HG03460 (cell line): ENCODE measurements around the gene SSU72.
"Not testable (repeated sequence)": the region's sequence is repeated elsewhere in the genome, so short reads cannot be mapped to it uniquely, and the experiment has no call there.

Experiments used
- ATAC-seq: cut with Tn5 transposase; IDR thresholded peaks from one replicate; pipeline ENCODE4 v1.9.1; 2021; ENCODE audit not compliant: unreplicated experiment

SSU72 gene

GRCh38 chr1:1543706-1544099 is 31.0 kb downstream of the SSU72 start:
- no peak for ATAC-seq

GRCh38 chr1:1542766-1543705 is 31.6 kb downstream of the SSU72 start:
- no peak for ATAC-seq

- ATAC-seq = no peak
These were observed 32.5 kb downstream of the SSU72 start for GRCh38 chr1:1541956-1542765.

GRCh38 chr1:1540818-1541628 is 33.6 kb downstream of the SSU72 start:
- ATAC-seq = no peak

GRCh38 chr1:1540090-1540817 is 34.4 kb downstream of the SSU72 start, which contains the start of gene TMEM240:
TMEM240 (minus strand) TSS chr1:1540624; CDS start chr1:1540346, 278 bp downstream.
- no peak for ATAC-seq

GRCh38 chr1:1539310-1540089 is 35.2 kb downstream of the SSU72 start:
- ATAC-seq = no peak

- ATAC-seq = no peak
These were observed 35.7 kb downstream of the SSU72 start for GRCh38 chr1:1538989-1539309.

GRCh38 chr1:1538334-1538733 is 36.3 kb downstream of the SSU72 start:
- no peak for ATAC-seq

GRCh38 chr1:1537626-1538250 is 36.9 kb downstream of the SSU72 start:
- ATAC-seq = no peak

GRCh38 chr1:1536938-1537546 is 37.6 kb downstream of the SSU72 start:
- ATAC-seq = no peak

- no peak for ATAC-seq
These were observed 38.4 kb downstream of the SSU72 start for GRCh38 chr1:1536019-1536937.

GRCh38 chr1:1535201-1536018 is 39.3 kb downstream of the SSU72 start:
- ATAC-seq = no peak

- ATAC-seq = no peak
These were observed 40.1 kb downstream of the SSU72 start for GRCh38 chr1:1534401-1535154.

GRCh38 chr1:1533894-1534291 is 40.8 kb downstream of the SSU72 start:
- not testable (repeated sequence) for ATAC-seq

- ATAC-seq = not testable (repeated sequence)
These were observed 41.3 kb downstream of the SSU72 start for GRCh38 chr1:1533176-1533893.

- ATAC-seq = no peak
These were observed 42.7 kb downstream of the SSU72 start for GRCh38 chr1:1531947-1532346.
